CD4-positive, alpha-beta T cell (primary cell): Measurements from ENCODE around the gene HHAT. TPM values are rescaled to one million over a fixed set of nuclear protein-coding genes. Genes with fewer than 3 reads are reported as not detected.

Source experiments
- ATAC-seq: fragments of 200-7000 bp; cut with Tn5 transposase; one replicate; pipeline ENCODE4 v1.10.0; 2022; ENCODE audit warnings: mild to moderate bottlenecking; ENCODE audit not compliant: poor library complexity
- CTCF ChIA-PET: fragments of 350-600 bp; sonication (Branson Sonifier 250); formaldehyde crosslinking; loops from one replicate; lab custom pipeline; 2021; ENCODE audit warnings: antibody characterized with exemption, inconsistent platforms; lab: Charles Lee
- POLR2A ChIA-PET: fragments of 350-600 bp; sonication (Branson Sonifier 250); formaldehyde crosslinking; loops from one replicate; lab custom pipeline; 2021; ENCODE audit warnings: antibody characterized with exemption, inconsistent platforms; lab: Charles Lee
- DNase-seq, 14 experiments: peaks; one replicate each; pipeline ENCODE4 v3.0.0-alpha.2; 2013 to 2020; ENCODE audit warnings: mixed read lengths in 2 of 14
- H3K27ac ChIP-seq, 2 donors: one replicate each; pipeline versions ENCODE4 v1.5.1 to v1.7.0; 2013; ENCODE audit warnings: low read length in 2 of 2, low read depth in 1 of 2, mild to moderate bottlenecking in 1 of 2
- H3K27me3 ChIP-seq, 2 experiments: 1 replicate in 1 of 2; 2 replicates in 1 of 2; pipeline versions ENCODE4 v1.6.1 to v1.7.0; 2013; ENCODE audit warnings: low read length in 2 of 2, control low read depth in 1 of 2, mild to moderate bottlenecking in 1 of 2, moderate library complexity in 1 of 2; ENCODE audit not compliant: insufficient read depth in 2 of 2, control insufficient read depth in 1 of 2
- H3K36me3 ChIP-seq: one replicate; pipeline ENCODE4 v1.6.1; 2013; ENCODE audit warnings: low read length, control low read depth; ENCODE audit not compliant: insufficient read depth
- H3K4me1 ChIP-seq: one replicate; pipeline ENCODE4 v1.6.1; 2013; ENCODE audit warnings: low read length, control low read depth; ENCODE audit not compliant: insufficient read depth
- H3K4me3 ChIP-seq: one replicate; pipeline ENCODE4 v1.5.1; 2013; ENCODE audit warnings: mild to moderate bottlenecking, low read length, moderate library complexity
- H3K9me3 ChIP-seq, 2 experiments: 1 replicate in 1 of 2; 2 replicates in 1 of 2; pipeline versions ENCODE4 v1.6.1 to v1.7.0; 2013; ENCODE audit warnings: low read length in 2 of 2, mild to moderate bottlenecking in 2 of 2, control low read depth in 1 of 2, moderate library complexity in 1 of 2; ENCODE audit not compliant: control insufficient read depth in 1 of 2, insufficient read depth in 1 of 2
- H3K27ac Mint-ChIP-seq: one replicate; pipeline ENCODE4 v1.8.0; 2020; ENCODE audit warnings: mixed read lengths
- H3K27me3 Mint-ChIP-seq: one replicate; pipeline ENCODE4 v1.8.0; 2021; ENCODE audit warnings: mixed read lengths
- H3K36me3 Mint-ChIP-seq: one replicate; pipeline ENCODE4 v1.8.0; 2021; ENCODE audit warnings: low read depth, mixed read lengths
- H3K4me1 Mint-ChIP-seq: one replicate; pipeline ENCODE4 v1.8.0; 2021; ENCODE audit warnings: low read depth, mixed read lengths
- H3K4me3 Mint-ChIP-seq: one replicate; pipeline ENCODE4 v1.8.0; 2020; ENCODE audit warnings: mild to moderate bottlenecking, mixed read lengths
- H3K9me3 Mint-ChIP-seq: one replicate; pipeline ENCODE4 v1.8.0; 2020; ENCODE audit warnings: mixed read lengths
- intact Hi-C, 2 experiments: fragments of 100-400 bp; cut with DNase I in 1 of 2; cut with micrococcal nuclease in 1 of 2; formaldehyde crosslinking; loops; one replicate each; pipeline versions ENCODE4 v1.15.1 to v1.9.0; 2023 to 2025; cut with DNase I, micrococcal nuclease
- total RNA-seq, 174 experiments: library from RNA in 2 of 174; stranded (reverse) in 2 of 174; gene quantifications; one replicate each; pipeline ENCODE4 v1.2.3 and lab custom pipeline; 2021 to 2026
- TF ChIP-seq, protein P1 (sequence below): fragments of 200-600 bp; IDR thresholded peaks from one replicate; pipeline ENCODE4 v1.8.0; 2022; ENCODE audit warnings: antibody characterized with exemption, mild to moderate bottlenecking

Gene HHAT
- total RNA-seq, 2 experiments from 2014 or later: 3.1 to 3.3 TPM

DNA sequence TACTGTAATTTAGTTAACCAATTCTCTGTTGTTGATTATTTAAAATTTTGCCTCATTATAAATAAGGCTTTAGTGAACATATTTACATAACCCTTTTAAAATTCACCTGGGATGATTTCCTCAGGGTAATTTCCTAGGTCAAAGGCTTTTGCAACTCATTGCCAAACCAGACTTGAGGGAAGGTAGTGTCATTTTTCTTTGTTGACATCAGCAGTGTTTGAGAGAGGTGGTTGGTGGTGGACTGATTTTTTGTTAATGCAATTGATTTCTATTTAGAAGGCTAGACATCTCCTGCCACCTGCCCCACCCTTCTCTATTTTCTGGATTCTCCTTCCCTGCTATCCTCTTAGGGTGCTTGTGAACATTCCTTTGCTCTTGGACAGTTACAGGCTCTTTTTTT lies 116.8 kb downstream of the HHAT start:
- Histone ChIP-seq H3K27me3 (no peaks in the 10 kb centered on the region), H3K4me3 (no peak overlapping the region), H3K9me3 (no peaks in the 10 kb centered on the region), H3K27ac (no peak overlapping the region), H3K4me1 (peaks cover 9% of the 10 kb centered on the region), H3K36me3 (no peaks in the 10 kb centered on the region)
- TF ChIP-seq, protein P1, sequence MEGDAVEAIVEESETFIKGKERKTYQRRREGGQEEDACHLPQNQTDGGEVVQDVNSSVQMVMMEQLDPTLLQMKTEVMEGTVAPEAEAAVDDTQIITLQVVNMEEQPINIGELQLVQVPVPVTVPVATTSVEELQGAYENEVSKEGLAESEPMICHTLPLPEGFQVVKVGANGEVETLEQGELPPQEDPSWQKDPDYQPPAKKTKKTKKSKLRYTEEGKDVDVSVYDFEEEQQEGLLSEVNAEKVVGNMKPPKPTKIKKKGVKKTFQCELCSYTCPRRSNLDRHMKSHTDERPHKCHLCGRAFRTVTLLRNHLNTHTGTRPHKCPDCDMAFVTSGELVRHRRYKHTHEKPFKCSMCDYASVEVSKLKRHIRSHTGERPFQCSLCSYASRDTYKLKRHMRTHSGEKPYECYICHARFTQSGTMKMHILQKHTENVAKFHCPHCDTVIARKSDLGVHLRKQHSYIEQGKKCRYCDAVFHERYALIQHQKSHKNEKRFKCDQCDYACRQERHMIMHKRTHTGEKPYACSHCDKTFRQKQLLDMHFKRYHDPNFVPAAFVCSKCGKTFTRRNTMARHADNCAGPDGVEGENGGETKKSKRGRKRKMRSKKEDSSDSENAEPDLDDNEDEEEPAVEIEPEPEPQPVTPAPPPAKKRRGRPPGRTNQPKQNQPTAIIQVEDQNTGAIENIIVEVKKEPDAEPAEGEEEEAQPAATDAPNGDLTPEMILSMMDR: no peak
- ChIA-PET POLR2A (no interaction called here), CTCF (no interaction called here)
- H3K27ac Mint-ChIP-seq: no peak overlapping the region
- H3K4me1 Mint-ChIP-seq: peaks cover 19% of the 10 kb centered on the region
- no peaks in the 10 kb centered on the region for H3K9me3 Mint-ChIP-seq
- no peaks in the 10 kb centered on the region for H3K36me3 Mint-ChIP-seq
- no peak for DNase-seq
- intact Hi-C loops: loop anchor here (5.0 to 10.0 kb wide), 4 partner anchors 502 to 1212 kb away; partner anchors contain the start of gene RCOR3 (in 1 of the 2)
- ATAC-seq: no peak
- H3K27me3 Mint-ChIP-seq: no peaks in the 10 kb centered on the region
- H3K4me3 Mint-ChIP-seq: no peak overlapping the region

DNA sequence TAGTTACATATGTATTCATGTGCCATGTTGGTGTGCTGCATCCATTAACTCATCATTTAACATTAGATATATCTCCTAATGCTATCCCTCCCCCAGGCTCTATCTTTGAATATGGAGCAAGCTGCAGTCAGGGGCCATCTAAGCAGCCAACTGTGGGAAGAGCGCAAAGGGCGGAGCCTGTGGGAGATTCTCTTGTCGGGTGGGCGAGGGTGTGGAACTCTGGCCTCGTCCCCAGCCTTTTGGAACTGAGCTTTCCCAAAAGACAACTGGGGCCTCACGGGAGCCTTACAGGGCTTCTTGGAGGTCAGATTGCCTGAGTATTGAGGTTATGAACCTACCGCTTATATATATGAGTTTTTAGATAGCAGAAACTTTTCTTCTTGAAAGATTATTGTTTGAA lies 117.2 kb downstream of the HHAT start:
- Histone ChIP-seq H3K27ac (no peak overlapping the region), H3K27me3 (no peaks in the 10 kb centered on the region), H3K36me3 (no peaks in the 10 kb centered on the region), H3K9me3 (no peaks in the 10 kb centered on the region), H3K4me1 (peaks cover 9% of the 10 kb centered on the region), H3K4me3 (no peak overlapping the region)
- TF ChIP-seq, protein P1: no peak
- Mint-ChIP-seq H3K27ac (no peak overlapping the region), H3K9me3 (no peaks in the 10 kb centered on the region), H3K4me1 (peaks cover 19% of the 10 kb centered on the region), H3K36me3 (no peaks in the 10 kb centered on the region), H3K4me3 (no peak overlapping the region), H3K27me3 (no peaks in the 10 kb centered on the region)
- POLR2A ChIA-PET: interaction anchor here (1.2 kb wide), 1 partner anchor 27 kb away, joined by 3 read pairs; no protein-coding TSS in a partner anchor
- DNase-seq (no peak), ATAC-seq (no peak)
- CTCF ChIA-PET: no interaction called here
- intact Hi-C loops: loop anchor here (5.0 to 10.0 kb wide), 4 partner anchors 501 to 1211 kb away; partner anchors contain the start of gene RCOR3 (in 1 of the 2)

DNA sequence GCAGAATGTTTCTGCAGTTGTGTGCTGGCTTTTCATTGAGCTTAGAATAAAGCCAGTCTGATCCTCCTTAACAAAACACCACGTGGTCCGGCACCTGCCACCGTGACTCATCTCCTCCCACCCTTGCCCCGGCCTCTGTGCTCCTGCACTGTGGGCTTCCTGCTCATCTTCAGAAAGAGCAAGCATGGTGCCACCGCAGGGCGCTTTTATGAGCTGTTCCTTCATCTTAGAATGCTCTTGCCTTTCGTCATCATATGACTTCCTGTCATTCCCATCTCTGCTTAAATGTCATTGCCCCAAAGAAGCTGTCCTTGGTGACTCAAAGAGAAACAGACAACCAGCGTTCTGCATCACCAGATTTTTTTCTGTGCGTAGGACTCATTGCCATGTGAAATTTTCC lies 117.8 kb downstream of the HHAT start:
- no peaks in the 10 kb centered on the region for H3K36me3 ChIP-seq
- H3K27ac ChIP-seq: no peak overlapping the region
- Mint-ChIP-seq H3K27ac (peak overlapping the region; percentile 35), H3K4me3 (peak overlapping the region; percentile 32), H3K36me3 (no peaks in the 10 kb centered on the region), H3K9me3 (no peaks in the 10 kb centered on the region), H3K27me3 (no peaks in the 10 kb centered on the region), H3K4me1 (peaks cover 19% of the 10 kb centered on the region)
- TF ChIP-seq, protein P1: no peak
- peak; percentile 24 to 81 (median 69) for DNase-seq
- H3K9me3 ChIP-seq: no peaks in the 10 kb centered on the region
- no peak overlapping the region for H3K4me3 ChIP-seq
- H3K27me3 ChIP-seq: no peaks in the 10 kb centered on the region
- ATAC-seq: peak; percentile 98
- H3K4me1 ChIP-seq: peaks cover 9% of the 10 kb centered on the region
- ChIA-PET POLR2A (interaction anchor here (1.2 kb wide), 1 partner anchor 27 kb away, joined by 3 read pairs; no protein-coding TSS in a partner anchor), CTCF (no interaction called here)
- intact Hi-C loops: loop anchor here (5.0 to 10.0 kb wide), 4 partner anchors 501 to 1211 kb away; partner anchors contain the start of gene RCOR3 (in 1 of the 2)
